NCI-H774 (cell line): ENCODE data around the gene CIBAR2.

Source experiments
- DNase-seq: peaks from one replicate; lab custom pipeline; 2025; lab: John Stamatoyannopoulos, UW

CIBAR2 gene

DNA sequence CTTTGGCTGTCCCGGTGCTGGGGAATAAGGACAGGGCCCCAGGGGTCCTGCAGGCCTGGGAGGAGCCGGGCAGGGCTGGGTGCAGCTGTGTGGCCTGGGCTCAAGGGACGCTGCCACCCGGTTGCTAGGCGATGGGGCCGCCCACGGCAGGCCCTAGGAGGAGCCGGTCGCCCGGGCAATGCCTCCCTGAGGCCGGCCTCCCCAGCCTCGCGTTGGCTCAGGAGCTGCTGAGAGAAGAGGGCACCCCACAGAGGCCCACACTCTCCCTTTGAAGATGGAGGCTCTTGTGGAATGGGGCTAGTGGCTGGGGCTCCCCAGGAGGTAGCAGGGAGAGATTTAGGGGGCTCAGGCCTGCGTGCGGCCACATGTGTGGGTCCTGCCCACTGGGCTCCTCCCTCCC is at the start of gene CIBAR2:
CIBAR2 (minus strand) TSS at position 109 of the 400 bp plus-strand sequence. CDS start 120 bp downstream, outside the sequence.
- no peak for DNase-seq

DNA sequence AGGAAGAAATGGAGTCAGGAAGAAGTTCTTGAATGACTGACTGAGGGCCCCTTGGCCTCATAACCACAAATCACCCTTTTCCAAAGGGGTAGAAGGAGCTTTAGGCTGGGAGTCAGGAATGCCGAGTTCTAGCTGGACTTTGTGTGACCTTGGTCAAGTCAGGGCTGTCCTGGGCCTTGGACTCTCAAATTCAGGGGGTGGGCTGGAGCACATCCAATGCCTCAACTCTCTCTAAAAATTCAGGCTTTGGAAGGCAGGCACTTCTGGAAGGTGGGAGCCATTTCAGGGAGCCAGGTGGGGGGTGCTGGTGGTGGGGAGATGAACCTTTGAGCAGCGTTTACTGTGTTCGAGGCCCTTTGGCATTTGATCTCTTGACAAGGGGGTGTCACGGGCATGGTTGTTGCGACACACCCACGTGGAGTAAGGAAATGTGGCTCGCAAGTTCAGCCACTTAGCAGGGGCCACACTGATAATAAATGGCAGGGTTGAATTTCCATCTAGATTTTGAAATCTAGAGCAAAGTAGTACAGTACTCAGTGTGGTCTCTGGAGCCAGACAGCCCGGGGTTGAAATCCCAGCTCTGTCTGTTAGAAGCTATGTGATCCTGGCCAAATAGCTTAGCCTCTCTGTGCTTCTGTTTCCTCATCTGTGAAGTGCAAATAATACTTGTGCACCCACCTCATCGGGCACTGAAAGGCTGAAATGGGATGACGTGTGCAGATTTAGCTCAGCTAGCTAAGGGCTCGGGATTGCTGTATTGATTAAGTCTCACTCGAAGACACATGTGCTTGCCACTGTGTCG is 47.1 kb upstream of the CIBAR2 start:
- DNase-seq: no peak

DNA sequence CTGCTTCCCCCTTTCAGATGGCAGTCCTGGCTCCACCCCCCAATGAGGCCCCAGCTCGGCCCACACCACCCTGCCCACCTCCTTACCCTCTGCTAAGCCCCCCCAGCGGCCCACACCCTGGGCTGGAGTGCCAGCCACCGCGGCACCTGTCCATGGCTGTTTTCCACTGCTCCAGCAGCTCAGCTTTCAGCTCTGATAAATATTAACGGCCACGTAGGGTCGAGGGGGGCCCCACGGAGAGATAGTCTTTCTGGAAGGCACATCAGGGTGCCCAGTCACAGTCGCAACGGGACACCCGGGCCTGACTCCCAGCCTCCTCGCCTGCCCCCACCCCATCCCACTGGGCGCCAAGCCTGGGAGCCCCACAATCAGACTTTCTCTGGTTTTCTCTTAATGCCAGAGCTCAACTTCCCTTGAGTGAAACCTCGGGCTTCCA is 46.5 kb upstream of the CIBAR2 start:
- no peak for DNase-seq

DNA sequence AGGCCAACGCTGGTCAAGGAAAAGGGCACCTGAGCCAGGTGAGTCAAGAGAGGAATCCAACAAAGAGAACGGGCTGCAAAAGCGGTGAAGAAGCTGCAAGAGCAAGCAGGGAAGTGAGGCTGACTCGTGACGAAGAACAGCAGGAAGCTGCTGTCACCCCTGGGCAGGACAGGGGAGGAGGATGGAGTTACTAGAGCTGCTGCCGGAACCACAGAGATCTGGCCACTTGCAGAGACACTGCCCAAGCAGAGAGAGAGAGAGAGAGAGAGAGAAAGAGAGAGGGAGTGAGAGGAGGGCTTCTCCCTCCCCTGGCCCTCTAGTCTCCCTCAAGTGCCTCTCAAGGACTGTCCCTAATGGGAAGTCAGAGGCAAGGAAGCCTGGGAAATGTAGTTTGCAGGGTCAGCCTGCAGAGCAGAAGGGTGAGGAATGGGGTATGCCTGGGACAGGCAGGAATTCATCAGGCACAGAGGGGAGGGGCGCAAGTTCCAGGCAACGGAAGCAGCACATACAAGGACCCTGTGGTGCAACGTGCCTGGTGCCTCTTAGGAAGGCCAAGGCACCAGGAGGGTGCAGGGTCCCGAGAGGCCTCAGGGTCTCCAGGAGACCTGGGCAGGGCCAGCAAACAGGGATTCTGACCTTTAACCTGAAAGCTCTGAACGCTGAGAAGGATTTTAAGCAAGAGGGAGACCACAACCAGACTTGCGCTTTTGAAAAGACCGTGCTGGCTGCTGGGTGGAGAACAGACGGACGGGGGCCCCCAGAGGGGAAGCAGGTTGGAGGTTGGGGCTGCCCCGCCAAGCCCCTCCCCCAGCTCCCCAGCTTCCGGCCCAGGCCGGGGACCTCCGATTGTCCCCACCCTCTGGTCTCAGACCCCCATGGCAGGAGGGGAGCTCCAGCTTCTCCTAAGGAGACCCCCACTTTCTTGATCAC is 45.8 kb upstream of the CIBAR2 start:
- no peak for DNase-seq

DNA sequence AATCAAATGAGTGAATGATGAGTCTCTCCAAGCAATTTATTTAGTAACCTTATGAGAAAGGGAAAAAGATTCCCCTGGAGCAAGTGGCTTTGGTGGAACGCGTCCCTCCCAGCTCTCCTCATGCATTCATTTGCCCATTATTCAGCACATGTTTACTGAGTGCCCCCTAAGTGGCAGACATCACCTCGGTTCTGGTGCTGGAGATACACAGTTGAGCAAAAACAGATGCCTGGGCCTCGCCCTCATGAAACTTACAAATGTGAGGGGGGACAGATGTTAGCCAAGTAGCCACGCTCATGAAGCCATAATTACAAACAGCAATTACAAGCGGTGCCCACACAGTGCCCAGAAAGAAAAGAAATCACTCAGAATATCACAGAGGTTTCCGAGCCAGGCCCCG is 45.1 kb upstream of the CIBAR2 start:
- no peak for DNase-seq

DNA sequence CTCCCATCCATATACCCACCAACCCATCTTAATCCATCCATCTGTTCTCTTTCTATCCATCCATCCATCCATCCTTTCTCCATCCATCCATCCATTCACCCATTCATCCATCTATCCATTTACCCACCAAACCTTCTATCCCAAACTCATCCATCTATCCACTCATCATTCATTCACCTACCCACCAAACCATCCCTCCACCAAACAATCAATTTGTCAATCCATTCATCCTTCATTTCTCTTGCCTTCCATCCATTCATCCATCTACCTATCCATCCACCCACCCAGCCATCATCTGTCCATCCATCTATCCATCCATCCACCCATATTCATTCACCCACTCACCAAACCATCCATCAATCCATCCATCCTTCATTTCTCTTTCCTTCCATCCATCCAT is 44.6 kb upstream of the CIBAR2 start:
- no peak for DNase-seq

DNA sequence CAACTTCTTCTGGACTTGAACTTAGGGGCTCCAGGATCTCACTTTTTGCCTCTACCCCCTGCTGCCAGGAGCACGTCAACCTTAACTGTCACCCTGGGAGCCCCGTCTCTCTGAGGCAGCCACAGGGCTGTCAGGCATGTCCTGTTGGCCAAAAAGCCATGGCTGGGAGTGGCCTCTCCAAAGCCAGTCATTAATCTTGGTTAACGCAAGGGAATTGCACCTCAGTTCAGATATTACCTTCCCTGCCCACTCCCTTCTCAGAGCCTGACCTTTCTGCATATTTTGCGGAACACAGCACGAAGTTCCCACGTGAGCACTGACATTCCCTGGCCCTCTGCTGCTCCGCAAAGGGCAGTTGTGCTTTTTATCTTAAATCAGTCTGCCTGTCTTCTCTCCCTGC is 44.2 kb upstream of the CIBAR2 start:
- DNase-seq: no peak

DNA sequence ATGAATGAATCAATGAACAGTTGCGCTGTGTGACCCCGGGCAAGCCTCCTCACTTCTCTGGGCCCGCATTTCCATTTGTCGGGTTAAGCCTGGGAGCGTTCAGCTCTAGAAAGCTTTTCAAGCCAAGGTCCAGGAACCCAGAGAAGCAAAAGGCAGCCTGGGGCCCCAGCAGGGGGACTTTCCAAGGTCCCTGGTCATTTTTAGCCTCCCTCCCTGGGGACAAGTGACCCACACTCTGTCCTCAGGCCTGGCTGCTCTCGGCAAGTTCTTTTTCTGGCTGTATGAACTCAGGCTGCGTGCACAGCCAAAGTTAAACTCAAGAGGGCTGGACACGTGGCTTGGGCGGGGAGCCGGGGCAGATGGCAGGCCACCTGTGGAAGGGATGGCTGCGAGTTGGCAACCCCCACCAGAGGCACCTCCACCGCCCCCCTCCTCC is 41.4 kb upstream of the CIBAR2 start:
- no peak for DNase-seq

DNA sequence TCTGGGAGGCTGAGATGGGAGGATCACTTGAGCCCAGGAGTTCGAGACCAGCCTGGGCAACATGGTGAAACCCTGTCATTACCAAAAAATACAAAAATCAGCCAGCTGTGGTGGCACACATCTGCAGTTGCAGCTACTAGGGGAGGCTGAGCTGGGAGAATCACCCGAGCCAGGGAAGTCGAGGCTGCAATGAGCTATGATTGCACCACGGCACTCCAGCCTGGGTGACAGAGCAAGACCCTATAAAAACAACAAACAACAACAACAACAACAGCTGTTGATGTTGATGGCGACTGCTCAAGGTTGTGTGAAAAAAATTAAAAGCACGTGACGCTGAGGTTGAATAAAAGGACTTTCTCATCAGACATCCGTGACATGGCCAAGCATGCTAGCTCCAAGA is 40.8 kb upstream of the CIBAR2 start:
- no peak for DNase-seq

DNA sequence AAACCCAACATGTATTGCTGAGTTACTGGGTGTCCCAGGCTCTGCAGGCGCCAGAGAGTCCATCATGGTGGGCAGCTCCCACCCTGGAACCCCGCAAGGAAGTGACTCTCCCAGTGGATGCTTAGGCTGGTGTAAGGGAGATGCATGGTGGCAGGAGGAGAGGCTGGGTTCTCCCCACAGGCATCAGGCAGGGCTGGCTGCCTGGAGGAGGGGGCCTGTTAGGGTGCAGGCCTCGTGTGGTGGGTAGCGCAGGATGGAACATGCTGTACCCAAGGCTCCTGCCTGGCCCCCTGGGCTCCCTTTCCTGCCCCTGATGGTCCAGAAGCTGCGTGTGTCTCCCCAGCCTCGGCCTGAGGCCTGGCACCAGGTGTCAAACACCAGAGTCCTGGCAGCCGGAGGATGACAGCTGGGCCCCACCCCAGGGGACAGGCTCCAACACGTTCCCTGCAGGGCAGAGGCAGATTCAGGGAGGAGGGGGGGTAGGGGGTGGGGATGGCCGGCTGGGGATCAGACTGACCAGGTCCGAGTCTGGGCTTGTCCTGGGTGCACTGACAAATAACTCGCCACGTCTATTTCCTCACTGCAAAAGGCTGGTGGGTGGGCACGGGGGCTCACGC is 40.2 kb upstream of the CIBAR2 start:
- no peak for DNase-seq

DNA sequence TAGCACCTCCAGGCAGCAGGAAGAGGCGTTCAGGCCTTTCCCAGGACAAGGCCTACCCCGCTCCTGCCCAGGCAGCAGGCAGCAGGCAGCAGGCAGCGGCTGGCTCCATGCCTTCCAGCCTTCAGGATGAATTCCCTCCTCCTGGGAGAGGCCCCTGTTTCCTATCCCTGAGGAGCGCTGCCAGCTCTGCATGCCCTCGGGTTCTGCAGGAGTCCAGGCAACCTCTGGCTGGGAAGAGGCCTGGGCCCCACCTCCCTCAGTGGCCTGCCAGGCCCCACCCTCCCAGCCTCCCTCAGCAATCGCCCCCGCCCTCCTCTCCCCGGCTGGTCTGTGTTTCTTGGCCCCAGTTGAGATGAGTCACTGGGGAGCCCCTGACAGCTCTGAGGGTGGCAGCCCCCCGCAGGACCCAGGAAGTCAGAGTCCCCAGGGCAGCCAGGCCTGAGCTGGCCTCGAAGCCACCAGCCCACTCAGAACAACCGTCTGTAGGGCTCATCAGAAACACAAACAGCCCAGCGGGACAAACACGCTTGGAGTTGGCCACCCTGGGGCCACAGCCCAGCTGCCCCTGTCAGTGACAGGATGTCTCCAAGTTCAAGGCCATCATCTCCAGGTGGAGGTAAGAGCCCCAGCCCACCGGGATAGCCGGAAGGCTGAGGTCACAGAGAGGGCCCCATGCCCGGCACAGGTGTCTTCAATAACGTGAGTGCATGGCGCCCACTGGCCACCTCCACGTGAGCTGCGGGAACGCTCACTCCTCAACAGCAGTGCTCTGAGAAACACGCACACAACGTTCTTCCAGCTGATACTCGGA is 39.5 kb upstream of the CIBAR2 start:
- DNase-seq: no peak

DNA sequence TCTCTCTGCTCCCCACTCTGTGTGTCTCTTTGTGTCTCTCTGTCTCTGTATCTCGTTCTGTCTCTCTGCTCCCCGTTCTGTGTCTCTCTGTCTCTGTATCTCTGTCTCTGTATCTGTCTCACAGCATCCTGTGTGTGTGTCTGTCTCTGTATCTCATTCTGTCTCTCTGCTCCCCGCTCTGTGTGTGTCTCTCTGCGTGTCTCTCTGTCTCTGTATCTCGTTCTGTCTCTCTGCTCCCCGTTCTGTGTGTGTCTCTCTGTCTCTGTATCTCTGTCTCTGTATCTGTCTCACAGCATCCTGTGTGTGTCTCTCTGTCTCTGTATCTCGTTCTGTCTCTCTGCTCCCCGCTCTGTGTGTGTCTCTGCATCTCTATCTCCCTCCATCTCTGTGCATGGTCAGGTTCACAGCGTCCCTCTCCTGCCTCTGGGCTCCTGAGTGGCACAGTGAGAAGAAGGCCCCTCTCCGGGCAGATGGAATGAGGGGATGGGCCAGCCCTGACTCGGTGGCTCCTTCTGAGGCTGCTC is 38.9 kb upstream of the CIBAR2 start:
- no peak for DNase-seq

DNA sequence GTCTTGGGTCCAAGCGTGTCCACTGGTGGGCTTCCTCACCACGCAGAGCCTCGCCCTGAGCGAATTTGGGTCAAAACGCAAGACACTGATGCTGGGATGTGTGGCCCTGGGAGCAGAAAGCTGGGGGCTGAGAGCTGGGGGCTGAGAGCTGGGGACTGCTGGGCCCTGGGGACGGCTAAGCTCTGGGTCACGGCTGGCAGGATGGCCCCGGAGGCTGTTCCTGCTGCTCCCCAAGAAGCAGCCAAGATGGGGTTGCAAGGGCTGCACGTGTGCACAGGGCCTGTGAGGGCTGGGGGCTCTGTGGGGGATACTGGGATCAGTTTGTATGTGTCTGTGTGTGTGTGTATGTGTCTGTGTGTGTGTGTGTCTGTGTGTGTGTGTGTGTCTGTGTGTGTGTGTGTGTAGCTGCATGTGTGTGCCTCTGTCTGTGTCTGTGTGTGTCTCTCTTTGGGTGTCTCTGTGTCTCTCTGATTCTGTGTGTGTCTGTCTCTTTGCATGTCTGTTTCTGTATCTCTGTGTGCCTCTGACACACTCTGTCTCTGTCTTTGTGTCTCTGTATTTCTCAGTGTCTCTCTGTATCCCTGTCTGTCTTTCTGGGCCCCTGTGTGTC is 38.2 kb upstream of the CIBAR2 start:
- DNase-seq: no peak

DNA sequence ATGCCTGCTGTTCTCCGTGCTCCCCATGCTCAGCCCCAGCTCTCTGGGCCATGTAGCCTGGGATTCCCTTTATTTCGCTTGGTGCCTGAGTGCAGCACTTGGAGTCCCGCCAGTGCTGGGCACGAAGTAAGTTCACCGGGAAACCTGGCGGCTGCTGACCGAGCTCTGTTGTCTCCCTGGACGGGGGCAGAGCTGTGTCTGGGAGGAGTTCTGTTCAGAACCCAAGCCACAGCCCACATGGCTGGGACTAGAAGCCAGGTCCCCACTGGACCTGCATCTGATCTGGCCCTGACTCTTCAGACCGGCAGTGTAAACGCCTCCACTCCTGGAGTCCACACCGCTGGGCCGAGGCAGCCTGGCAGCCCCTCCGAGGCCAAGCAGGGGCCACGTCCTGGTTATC is 37.5 kb upstream of the CIBAR2 start:
- no peak for DNase-seq

DNA sequence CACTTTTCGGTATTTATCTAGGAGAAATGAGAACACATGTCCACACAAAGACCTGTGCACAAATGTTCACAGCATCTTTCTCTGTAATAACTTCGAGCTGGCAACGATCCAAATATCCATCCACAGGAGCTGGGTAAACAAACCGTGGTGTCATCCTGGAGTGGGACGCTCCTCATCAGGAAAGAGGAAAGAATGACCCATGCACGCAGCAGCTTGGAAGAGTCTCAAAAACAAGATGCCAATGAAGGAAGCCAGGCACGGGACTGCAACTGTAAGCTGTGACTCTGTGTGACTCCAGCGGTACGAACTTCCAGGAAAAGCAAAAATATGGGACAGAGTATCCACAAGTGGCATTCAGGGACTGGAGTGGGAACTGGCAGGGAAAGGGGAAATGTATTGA is 36.7 kb upstream of the CIBAR2 start:
- DNase-seq: no peak

DNA sequence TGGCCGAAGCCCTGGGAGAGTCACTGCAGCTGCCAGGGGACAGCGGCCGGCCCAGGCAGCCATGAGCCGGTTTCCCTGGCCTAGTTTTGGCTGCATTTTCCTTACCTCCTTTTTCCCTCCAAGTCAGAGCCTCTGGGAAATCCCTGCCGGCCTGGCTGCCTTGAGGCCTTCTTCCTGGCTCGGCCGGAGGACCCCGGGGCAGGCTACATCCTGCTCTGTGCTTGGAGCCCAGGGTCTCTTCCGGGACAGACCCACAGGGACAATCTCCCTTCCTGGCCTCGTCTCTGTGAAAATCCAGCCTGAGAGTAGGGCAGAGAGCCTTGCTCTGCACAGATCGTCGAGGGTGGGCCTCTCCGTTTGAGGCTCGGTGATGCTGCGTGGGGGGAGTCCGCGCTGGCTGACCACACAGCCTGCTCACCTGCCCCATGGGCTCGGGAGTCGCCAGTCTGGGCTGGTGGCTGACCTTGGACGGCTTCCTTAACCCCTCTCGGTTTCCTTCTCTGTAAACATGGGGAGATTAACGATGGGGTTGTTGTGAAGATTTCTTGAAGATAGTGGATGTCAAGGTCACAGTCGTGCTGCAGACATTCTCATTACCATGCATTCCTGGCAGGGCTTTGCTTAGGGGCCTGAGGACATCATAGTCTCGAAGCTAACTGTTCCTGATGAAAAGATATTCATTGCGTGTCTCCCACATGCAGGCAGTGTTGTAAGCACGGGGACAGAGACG is 34.8 kb upstream of the CIBAR2 start:
- no peak for DNase-seq

DNA sequence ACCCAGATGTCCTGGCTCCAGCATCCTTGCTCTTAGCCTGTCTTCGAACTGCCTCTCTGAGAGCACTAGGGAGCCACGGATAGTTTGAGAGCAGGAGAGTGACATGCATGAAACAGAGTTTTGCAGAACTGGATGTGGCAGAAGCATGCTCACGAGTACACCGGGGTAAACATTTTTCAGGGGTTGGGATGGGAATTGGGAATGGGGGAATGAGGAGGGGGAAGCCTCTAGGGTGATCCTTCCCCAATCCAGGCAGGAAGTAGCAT is 34.2 kb upstream of the CIBAR2 start:
- DNase-seq: no peak

DNA sequence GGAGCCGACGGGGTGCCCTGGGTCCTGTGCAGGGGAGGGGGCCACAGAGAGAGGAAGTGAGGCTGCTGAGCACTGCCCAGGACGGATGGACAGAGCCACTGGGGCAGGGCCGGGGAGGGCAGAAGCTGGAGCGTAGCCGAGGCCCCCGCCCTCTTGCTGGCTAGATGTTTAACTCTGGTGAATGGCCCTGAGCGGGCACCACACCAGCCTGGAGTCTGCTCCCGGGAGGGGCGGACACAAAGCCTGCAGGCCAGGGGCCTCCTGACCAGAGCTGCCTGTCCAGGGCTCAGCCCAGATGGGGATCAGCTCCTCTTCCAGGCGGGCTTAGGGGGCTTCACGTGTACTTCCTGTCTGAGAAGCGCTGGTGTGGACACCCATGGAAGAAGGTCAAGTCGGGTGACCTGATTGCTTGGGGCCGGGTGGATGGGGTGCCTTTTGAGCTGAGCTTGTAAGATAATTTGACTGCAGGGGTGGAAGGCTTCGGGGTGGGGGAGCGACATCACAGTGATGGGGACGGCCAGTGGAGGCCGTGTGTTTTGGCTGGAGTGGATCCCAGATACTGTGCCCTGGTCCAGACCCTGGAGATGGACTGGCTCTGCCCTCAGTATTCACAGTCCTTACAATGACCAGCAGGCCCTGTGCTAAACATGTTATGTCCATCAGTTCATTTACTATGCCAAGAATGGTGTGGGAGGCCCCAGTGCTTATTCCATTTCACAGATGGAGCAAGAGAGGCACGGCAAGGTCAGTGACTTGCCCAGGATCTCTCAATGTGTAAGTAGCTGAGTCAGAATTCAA is 33.7 kb upstream of the CIBAR2 start:
- DNase-seq: no peak

DNA sequence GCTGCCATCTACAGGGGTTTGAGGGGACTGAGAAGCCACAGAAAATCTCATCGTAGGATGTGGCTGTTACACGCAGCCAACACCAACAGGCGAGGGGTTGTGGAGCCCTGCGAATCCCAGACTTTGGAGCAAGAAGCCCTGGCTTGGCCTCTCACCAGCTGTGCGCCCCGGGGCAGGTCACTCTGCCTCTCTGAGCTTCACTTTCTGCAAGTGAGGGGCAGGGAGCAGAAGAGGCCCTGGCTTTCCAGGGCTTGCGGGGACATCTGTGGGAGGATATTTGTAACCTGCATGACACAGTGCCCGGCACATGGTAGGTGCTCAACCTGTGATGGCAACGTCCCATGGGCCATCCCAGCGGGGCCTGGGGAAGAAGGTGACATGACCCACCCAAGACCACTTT is 32.9 kb upstream of the CIBAR2 start:
- no peak for DNase-seq
